HG03135 (cell line): ENCODE measurements around the gene AGXT.
"Not testable (repeated sequence)": the region's sequence is repeated elsewhere in the genome, so short reads cannot be mapped to it uniquely, and the experiment has no call there.

Experiments
- ATAC-seq: cut with Tn5 transposase; IDR thresholded peaks from one replicate; pipeline ENCODE4 v1.9.1; 2021; ENCODE audit warnings: mild to moderate bottlenecking, moderate library complexity; ENCODE audit not compliant: unreplicated experiment

The AGXT gene

GRCh38 chr2:240839152-240840143, 29.2 kb upstream of the AGXT start:
- no peak for ATAC-seq

DNA sequence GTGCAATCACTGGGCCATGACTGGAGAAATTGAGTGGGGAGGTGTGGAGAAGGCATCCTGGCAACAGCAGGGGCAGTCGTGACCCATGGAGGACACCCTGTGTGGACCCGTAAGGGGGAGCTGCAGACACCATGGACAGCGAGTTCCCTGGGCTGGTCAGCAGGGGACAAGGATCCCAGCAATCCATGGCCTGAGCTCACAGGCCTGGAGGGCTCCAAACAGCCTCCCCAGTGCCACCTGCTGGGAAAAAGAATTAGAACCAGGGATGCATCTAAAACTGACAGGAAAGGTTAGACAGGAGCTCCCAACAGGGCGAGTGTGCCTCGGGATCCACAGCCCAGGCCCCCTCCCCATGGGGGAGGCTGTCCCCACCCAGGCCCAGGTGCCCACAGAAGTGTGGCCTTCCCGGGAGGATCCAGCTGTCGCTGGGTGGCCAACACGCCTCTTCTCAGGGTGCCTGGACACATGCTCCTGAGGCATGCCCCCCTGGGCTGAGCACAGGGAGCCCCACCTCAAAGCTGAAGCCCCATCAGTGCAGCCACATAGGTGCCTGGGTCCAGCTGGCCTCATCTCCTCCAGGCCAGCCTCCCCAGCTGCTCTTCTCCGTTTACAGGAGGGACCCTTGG, 28.1 kb upstream of the AGXT start:
- no peak for ATAC-seq

GRCh38 chr2:240846309-240846708, 22.3 kb upstream of the AGXT start:
- not testable (repeated sequence) for ATAC-seq

- no peak for ATAC-seq
Observed at GRCh38 chr2:240846873-240847595, 21.6 kb upstream of the AGXT start.

DNA sequence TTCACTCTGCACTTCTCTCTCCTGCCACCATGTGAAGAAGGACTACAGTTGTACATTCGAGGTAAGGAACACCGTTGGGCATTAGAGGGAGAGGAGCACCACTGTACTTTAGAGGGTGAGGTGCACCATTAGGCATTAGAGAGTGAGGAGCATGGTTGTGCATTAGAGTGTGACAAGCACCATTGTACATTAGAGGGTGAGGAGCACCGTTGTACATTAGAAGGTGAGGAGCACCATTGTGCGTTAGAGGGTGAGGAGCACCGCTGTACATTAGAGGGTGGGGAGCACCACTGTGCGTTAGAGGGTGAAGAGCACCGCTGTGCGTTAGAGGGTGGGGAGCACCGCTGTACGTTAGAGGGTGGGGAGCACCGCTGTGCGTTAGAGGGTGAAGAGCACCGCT, 20.8 kb upstream of the AGXT start:
- ATAC-seq: no peak

GRCh38 chr2:240848900-240849680, 19.5 kb upstream of the AGXT start:
- no peak for ATAC-seq

DNA sequence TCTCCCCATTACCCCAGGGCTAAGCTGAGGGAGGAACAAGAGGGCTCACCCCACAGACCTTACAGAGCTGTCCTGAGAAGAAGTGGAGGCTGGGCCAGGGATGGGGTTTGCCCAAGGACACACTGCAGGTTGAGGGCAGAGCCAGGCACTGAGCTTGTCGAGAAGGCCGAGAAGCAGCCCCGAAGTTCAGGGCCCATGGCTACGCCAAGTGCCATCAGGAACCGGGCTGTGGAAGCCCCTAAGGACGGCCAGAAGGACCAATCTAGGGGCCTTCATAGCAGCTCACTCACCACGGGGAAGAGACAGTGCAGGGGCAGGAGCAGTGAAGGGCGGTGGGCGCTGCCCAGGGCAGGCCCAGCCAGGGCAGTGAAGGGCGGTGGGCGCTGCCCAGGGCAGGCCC, 18.6 kb upstream of the AGXT start:
- ATAC-seq: no peak

GRCh38 chr2:240850756-240851077, 17.9 kb upstream of the AGXT start:
- ATAC-seq: no peak

DNA sequence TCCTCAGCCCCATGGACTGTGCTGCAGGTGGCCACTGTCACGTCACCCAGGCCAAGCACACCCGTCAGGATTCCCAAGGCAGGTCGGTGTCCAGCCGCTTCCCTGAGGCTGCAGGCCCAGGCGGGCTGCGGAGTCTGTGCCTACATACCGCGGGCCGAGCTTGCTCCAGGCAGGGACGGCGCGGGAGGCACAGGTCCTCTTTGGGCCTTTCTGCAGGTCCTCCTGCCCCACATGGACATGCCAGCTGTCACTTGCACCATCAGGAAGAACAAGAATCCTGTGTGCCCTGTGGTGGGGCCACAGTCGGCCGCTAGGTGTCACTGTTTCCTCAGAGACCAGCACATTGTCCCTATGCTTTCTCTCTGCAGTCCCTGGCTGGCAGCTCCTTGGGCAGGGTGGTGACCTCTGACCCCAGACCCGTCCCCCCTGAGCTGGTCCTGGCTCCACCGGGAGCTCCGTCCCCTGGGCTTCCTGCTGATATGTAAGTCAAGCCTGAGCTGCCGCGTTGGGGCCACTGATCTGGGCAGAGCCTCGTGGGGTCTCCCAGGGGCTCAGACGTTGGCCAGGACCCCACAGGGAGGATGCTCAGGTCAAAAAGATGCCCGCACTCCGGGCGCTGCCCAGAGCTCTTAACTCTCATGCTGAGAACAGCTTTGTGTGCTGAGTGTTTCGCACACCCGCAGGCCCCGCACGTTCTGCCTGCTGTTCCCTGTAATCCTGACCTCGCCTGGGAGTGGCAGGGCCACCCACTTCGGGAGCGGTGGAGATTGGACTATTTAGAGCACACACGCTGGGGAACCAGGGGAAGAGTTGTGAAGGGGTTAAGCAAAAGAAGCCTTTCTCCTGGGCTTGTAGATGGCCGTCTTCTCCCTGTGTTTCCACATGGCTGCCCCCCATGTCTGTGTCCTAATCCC, 17.3 kb upstream of the AGXT start:
- no peak for ATAC-seq

DNA sequence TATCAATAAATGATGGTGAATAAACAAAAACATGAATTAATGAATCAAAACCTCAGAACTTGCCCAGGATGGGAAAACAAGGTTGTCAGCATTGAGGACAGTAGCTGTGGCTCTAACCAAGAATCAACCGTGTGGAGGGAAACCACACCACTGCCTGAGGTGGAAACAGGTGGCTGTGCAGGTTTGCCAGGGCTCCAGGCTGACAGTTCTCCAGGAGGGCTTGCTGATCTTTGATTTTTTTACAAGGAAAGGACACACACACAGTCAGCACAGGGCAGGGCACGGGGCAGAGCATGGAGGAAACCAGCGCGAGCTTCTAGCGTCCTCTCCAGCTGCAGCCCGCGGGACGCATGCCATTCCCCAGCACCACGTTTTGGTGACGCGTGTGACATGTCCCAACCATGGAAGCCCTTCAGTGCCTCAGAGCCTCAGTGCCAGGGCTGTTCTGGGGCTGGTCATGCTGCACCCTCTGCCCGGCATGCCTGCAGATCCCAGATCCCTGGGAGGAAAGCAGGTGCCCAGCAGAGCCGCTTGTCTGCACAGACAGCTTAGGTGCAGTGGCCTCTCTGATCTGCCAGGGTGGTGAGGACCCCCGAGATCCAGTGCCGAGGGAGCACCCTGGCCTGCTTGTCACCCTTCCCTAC, 15.8 kb upstream of the AGXT start:
- ATAC-seq: no peak

GRCh38 chr2:240855670-240856069, 13.0 kb upstream of the AGXT start:
- no peak for ATAC-seq

DNA sequence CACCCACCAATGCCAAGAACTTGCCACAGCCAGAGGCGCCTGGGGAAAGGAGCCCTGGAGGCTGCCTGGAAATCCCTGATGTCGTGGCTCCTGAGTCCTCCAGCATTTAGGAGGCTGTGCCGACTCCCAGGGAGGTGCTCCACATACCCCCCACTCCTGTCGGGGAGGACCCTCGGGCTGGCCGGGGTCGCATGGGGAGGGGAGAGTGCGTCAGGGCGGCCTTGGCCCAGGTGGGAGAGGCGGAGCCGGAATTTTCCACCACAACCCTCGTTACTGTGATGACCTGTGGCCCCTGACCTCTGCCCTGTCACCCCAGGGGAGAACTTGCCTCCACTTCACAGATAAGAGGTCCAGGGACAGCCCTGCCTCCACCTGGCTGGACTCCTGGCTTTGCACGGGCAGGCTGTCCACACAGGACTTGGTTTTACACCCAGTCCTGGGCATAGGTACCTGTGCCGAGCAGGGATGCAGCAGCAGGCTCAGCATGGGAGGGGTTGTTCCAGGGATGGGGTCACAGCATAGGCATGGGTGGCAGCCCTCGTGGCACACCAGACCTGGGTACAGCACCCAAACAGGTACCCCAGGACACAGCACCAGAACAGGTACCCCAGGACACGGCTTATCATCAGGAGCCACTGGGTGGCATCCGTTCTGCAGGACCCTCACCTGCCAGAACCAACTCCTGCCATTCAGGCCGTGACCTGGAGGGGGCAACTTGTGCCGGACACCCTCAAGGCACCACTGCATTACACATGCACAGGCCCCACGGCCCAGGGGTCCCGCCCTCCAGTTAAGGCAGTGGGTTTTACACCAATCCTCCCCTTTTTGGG, 12.3 kb upstream of the AGXT start:
- no peak for ATAC-seq

- ATAC-seq: no peak
Observed at GRCh38 chr2:240857039-240858008, 11.3 kb upstream of the AGXT start.

- no peak for ATAC-seq
Observed at GRCh38 chr2:240858321-240858720, 10.3 kb upstream of the AGXT start.

GRCh38 chr2:240858871-240859270, 9.8 kb upstream of the AGXT start:
- no peak for ATAC-seq

- ATAC-seq: no peak
Observed at GRCh38 chr2:240861547-240861946, 7.1 kb upstream of the AGXT start.

DNA sequence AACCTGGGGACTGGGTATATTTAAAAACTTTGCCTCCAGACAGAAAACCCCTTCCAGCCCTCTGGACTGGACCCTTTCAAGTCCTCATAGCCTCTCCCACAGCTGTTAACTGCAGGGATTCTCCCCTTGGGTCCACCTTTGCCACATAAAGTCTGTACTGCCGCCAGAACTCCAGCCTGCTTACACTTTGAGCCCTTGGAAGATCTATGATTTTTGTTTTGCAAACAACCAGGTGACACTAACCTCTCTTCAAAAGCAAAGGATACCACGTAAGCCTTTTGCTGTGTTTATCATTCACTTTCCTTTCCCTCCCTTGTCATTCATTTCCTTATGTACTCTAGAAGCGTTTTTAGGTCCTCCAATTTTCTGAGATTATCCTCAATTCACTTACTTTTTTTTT, 4.1 kb upstream of the AGXT start:
- ATAC-seq: no peak
